GM21528 (cell line): ENCODE measurements around the gene TSTD1.

Source experiments
- ATAC-seq: cut with Tn5 transposase; IDR thresholded peaks from one replicate; pipeline ENCODE4 v1.9.1; 2021; ENCODE audit warnings: mild to moderate bottlenecking, moderate library complexity; ENCODE audit not compliant: unreplicated experiment, low FRiP score

Gene TSTD1

GRCh38 chr1:161038523-161039153, at the start of gene TSTD1:
Gene TSTD1, minus strand, starts transcription at chr1:161038964. Its CDS starts 75 bp downstream, at chr1:161038889.
- peak; percentile 83 for ATAC-seq

GRCh38 chr1:161086457-161086856, 47.7 kb upstream of the TSTD1 start:
- no peak for ATAC-seq

GRCh38 chr1:161085165-161085564, 46.4 kb upstream of the TSTD1 start:
- ATAC-seq: no peak

- ATAC-seq: no peak
Measured at GRCh38 chr1:161084597-161084988, 45.8 kb upstream of the TSTD1 start.

GRCh38 chr1:161083748-161084596, 45.2 kb upstream of the TSTD1 start:
- ATAC-seq: no peak

- no peak for ATAC-seq
Measured at GRCh38 chr1:161082996-161083747, 44.4 kb upstream of the TSTD1 start.

GRCh38 chr1:161082483-161082882, 43.7 kb upstream of the TSTD1 start:
- no peak for ATAC-seq

- no peak for ATAC-seq
Measured at GRCh38 chr1:161081519-161081918, 42.8 kb upstream of the TSTD1 start.

GRCh38 chr1:161080441-161081405, 42.0 kb upstream of the TSTD1 start:
- ATAC-seq: no peak

GRCh38 chr1:161079436-161080110, 40.8 kb upstream of the TSTD1 start:
- no peak for ATAC-seq

- ATAC-seq: no peak
Measured at GRCh38 chr1:161077426-161077825, 38.7 kb upstream of the TSTD1 start.

- no peak for ATAC-seq
Measured at GRCh38 chr1:161076410-161076809, 37.6 kb upstream of the TSTD1 start.

- ATAC-seq: no peak
Measured at GRCh38 chr1:161074676-161075368, 36.1 kb upstream of the TSTD1 start.

- ATAC-seq: no peak
Measured at GRCh38 chr1:161073474-161074121, 34.8 kb upstream of the TSTD1 start.

- no peak for ATAC-seq
Measured at GRCh38 chr1:161072751-161073449, 34.1 kb upstream of the TSTD1 start.

GRCh38 chr1:161071886-161072371, 33.2 kb upstream of the TSTD1 start:
- no peak for ATAC-seq

- ATAC-seq: no peak
Measured at GRCh38 chr1:161070761-161071160, 32.0 kb upstream of the TSTD1 start.
